SK-N-SH treated with all-trans-retinoic acid at 6 μM for 48 hours (cell line): ENCODE data around the gene SDE2.

Source experiments
- ATAC-seq: fragments of 200-7000 bp; cut with Tn5 transposase; 3 replicates; pipeline ENCODE4 v1.9.1; 2020; ENCODE audit warnings: mild to moderate bottlenecking, moderate library complexity
- BACH2 ChIP-seq: fragments of 250-450 bp; sonication (Bioruptor Pico); IDR thresholded peaks from 2 replicates; pipeline ENCODE4 v1.9.0; 2021; ENCODE audit warnings: mild to moderate bottlenecking, borderline replicate concordance
- CSDC2 ChIP-seq: fragments of 250-450 bp; sonication (Bioruptor Pico); IDR thresholded peaks from 2 replicates; pipeline ENCODE4 v1.5.0; 2020; ENCODE audit warnings: mild to moderate bottlenecking, moderate library complexity
- ESRRG ChIP-seq: fragments of 250-450 bp; sonication (Bioruptor Pico); IDR thresholded peaks from 2 replicates; pipeline ENCODE4 v1.6.1; 2021; ENCODE audit warnings: mild to moderate bottlenecking
- GLIS3 ChIP-seq: fragments of 250-450 bp; sonication (Bioruptor Pico); IDR thresholded peaks from 2 replicates; pipeline ENCODE4 v1.5.0; 2020; ENCODE audit warnings: mild to moderate bottlenecking, moderate library complexity
- ISL1 ChIP-seq: fragments of 250-450 bp; sonication (Bioruptor Pico); IDR thresholded peaks from 2 replicates; pipeline ENCODE4 v2.1.2; 2022; ENCODE audit warnings: mild to moderate bottlenecking, moderate library complexity
- OSR1 ChIP-seq: fragments of 250-450 bp; sonication (Bioruptor Pico); IDR thresholded peaks from 2 replicates; pipeline ENCODE4 v1.8.0; 2022; ENCODE audit warnings: moderate library complexity, mild to moderate bottlenecking, inconsistent platforms
- PPARA ChIP-seq: fragments of 250-450 bp; sonication (Bioruptor Pico); IDR thresholded peaks from 2 replicates; pipeline ENCODE4 v1.5.0; 2020; ENCODE audit warnings: mild to moderate bottlenecking, borderline replicate concordance
- RARB ChIP-seq: fragments of 250-450 bp; sonication (Bioruptor Pico); IDR thresholded peaks from 2 replicates; pipeline ENCODE4 v1.8.0; 2021; ENCODE audit warnings: mild to moderate bottlenecking, moderate library complexity
- SNAI2 ChIP-seq: fragments of 250-450 bp; sonication (Bioruptor Pico); IDR thresholded peaks from 2 replicates; pipeline ENCODE4 v1.5.0; 2020; ENCODE audit warnings: mild to moderate bottlenecking, moderate library complexity
- TCF4 ChIP-seq: fragments of 250-450 bp; sonication (Bioruptor Pico); IDR thresholded peaks from 2 replicates; pipeline ENCODE4 v1.8.0; 2021; ENCODE audit warnings: mild to moderate bottlenecking, moderate library complexity, borderline replicate concordance
- TOX ChIP-seq: fragments of 250-450 bp; sonication (Bioruptor Pico); IDR thresholded peaks from 2 replicates; pipeline ENCODE4 v1.8.0; 2021; ENCODE audit warnings: mild to moderate bottlenecking, moderate library complexity, borderline replicate concordance
- ZC3H10 ChIP-seq: fragments of 250-450 bp; sonication (Bioruptor Pico); IDR thresholded peaks from 2 replicates; pipeline ENCODE4 v1.5.1; 2021; ENCODE audit warnings: mild to moderate bottlenecking, moderate library complexity
- ZFP3 ChIP-seq: fragments of 250-450 bp; sonication (Bioruptor Pico); IDR thresholded peaks from 2 replicates; pipeline ENCODE4 v1.5.0; 2020; ENCODE audit warnings: mild to moderate bottlenecking, moderate library complexity
- ZFP30 ChIP-seq: fragments of 450-650 bp; formaldehyde crosslinking; IDR thresholded peaks from 2 replicates; pipeline ENCODE4 v1.5.0; 2022; ENCODE audit warnings: mild to moderate bottlenecking, moderate library complexity
- ZNF565 ChIP-seq: fragments of 450-650 bp; formaldehyde crosslinking; conservative IDR thresholded peaks from 2 replicates; pipeline ENCODE4 v1.5.0; 2020; ENCODE audit warnings: low read depth, mild to moderate bottlenecking, moderate library complexity
- ZNF8 ChIP-seq: fragments of 450-650 bp; formaldehyde crosslinking; IDR thresholded peaks from 2 replicates; pipeline ENCODE4 v1.5.0; 2020; ENCODE audit warnings: mild to moderate bottlenecking, moderate library complexity
- TF ChIP-seq, protein P1 (sequence below): fragments of 250-450 bp; sonication (Bioruptor Pico); IDR thresholded peaks from 2 replicates; pipeline ENCODE4 v1.5.1; 2020; ENCODE audit warnings: low read depth, mild to moderate bottlenecking, moderate library complexity
- TF ChIP-seq, protein P2 (sequence below): fragments of 250-450 bp; sonication (Bioruptor Pico); IDR thresholded peaks from 2 replicates; pipeline ENCODE4 v1.5.1; 2021; ENCODE audit warnings: mild to moderate bottlenecking, moderate library complexity
- TF ChIP-seq, protein P3 (sequence below): fragments of 250-450 bp; sonication (Bioruptor Pico); IDR thresholded peaks from 2 replicates; pipeline ENCODE4 v1.8.0; 2021; ENCODE audit warnings: low read depth, mild to moderate bottlenecking, moderate library complexity, borderline replicate concordance
- TF ChIP-seq, protein P4 (sequence below): fragments of 250-450 bp; sonication (Bioruptor Pico); IDR thresholded peaks from 2 replicates; pipeline ENCODE4 v1.5.0; 2020; ENCODE audit warnings: mild to moderate bottlenecking, moderate library complexity

The SDE2 gene

DNA sequence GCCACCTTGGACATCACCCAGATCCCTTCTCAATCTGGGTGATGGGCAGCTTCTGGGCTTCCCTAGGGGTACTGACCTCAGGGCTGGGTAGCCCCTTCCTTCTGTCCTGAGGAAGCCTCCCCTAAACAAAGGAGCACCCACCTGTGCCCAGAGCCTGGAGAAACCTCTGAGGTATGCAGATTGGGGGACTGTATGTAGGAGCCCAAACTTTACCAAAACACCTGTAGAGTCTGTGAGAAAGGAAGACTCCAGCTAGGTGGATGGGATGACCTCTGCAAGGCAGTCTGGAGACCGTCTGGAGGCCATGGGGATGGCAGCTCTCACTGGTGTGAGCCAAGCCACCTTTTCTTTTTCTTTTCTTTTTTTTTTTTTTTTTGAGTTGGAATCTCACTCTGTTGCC, 44.4 kb downstream of the SDE2 start:
- no peak for ATAC-seq

DNA sequence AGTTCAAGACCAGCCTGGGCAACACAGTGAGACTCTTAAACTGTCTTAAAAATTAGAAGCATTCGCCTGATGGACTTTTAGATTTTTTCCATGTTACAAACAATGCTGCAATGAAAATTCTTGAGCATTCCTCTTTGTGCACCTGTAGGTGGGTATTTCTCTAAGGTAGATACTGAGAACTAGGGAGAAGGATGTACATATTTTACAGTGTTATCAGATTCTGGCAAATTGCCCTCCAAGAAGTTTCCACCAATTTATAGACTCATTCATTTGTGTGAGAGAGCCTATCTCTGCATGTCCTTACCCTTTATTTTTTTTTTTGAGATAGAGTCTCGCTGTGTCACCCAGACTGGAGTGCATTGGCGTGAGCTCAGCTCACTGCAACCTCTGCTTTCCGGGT, 45.8 kb downstream of the SDE2 start:
- TF ChIP-seq, protein P1, sequence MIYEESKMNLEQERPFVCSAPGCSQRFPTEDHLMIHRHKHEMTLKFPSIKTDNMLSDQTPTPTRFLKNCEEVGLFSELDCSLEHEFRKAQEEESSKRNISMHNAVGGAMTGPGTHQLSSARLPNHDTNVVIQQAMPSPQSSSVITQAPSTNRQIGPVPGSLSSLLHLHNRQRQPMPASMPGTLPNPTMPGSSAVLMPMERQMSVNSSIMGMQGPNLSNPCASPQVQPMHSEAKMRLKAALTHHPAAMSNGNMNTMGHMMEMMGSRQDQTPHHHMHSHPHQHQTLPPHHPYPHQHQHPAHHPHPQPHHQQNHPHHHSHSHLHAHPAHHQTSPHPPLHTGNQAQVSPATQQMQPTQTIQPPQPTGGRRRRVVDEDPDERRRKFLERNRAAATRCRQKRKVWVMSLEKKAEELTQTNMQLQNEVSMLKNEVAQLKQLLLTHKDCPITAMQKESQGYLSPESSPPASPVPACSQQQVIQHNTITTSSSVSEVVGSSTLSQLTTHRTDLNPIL (CRISPR knock-in tag): no peak
- TF ChIP-seq TOX (no peak), OSR1 (CRISPR knock-in tag) (no peak), PPARA (no peak), CSDC2 (no peak), ZC3H10 (CRISPR knock-in tag) (no peak), BACH2 (CRISPR knock-in tag) (no peak), ESRRG (no peak)
- no peak for ATAC-seq

More for the DNA sequence above, 44.4 kb downstream of the SDE2 start:
- no peak for TF ChIP-seq RARB (CRISPR knock-in tag)
- TF ChIP-seq, protein P2, sequence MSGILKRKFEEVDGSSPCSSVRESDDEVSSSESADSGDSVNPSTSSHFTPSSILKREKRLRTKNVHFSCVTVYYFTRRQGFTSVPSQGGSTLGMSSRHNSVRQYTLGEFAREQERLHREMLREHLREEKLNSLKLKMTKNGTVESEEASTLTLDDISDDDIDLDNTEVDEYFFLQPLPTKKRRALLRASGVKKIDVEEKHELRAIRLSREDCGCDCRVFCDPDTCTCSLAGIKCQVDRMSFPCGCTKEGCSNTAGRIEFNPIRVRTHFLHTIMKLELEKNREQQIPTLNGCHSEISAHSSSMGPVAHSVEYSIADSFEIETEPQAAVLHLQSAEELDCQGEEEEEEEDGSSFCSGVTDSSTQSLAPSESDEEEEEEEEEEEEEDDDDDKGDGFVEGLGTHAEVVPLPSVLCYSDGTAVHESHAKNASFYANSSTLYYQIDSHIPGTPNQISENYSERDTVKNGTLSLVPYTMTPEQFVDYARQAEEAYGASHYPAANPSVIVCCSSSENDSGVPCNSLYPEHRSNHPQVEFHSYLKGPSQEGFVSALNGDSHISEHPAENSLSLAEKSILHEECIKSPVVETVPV (CRISPR knock-in tag): no peak
- TF ChIP-seq, all 23 proteins: peak for 0

DNA sequence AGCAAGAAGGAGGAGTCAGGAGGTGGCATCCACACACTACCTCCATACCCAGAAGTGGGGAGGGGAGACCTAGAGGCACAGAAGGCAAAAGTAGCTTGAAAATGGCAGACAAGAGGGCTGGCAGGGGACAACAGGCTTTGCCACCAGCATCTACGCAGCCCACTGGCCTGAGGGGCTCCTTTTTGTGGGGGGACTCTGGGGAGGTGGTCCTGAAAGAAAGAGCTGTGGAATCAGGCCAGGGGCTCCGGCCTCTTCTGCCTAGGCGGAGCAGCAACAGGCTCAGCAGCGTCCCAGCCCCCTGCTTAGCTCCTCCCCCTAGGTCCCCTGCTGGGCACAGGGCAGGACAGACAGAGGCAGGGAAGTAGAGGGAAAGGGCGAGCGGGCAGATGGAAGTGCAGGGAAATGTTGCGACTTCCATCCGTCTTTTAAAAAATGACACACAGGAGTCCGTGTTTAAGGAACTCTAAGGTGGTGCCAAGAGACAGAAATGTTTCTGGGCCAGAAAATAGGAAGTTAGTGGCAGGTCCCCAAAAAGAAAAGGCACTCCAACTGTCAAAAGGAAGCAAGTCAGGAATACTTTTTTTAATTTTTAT, 48.1 kb downstream of the SDE2 start:
- TF ChIP-seq TCF4 (CRISPR knock-in tag): no peak
- TF ChIP-seq ISL1 (CRISPR knock-in tag): no peak
- no peak for TF ChIP-seq ZFP3 (CRISPR knock-in tag)
- TF ChIP-seq PPARA: no peak
- TF ChIP-seq, protein P2 (CRISPR knock-in tag): no peak
- TF ChIP-seq, protein P3, sequence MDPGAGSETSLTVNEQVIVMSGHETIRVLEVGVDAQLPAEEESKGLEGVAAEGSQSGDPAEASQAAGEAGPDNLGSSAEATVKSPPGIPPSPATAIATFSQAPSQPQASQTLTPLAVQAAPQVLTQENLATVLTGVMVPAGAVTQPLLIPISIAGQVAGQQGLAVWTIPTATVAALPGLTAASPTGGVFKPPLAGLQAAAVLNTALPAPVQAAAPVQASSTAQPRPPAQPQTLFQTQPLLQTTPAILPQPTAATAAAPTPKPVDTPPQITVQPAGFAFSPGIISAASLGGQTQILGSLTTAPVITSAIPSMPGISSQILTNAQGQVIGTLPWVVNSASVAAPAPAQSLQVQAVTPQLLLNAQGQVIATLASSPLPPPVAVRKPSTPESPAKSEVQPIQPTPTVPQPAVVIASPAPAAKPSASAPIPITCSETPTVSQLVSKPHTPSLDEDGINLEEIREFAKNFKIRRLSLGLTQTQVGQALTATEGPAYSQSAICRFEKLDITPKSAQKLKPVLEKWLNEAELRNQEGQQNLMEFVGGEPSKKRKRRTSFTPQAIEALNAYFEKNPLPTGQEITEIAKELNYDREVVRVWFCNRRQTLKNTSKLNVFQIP (CRISPR knock-in tag): no peak
- TF ChIP-seq SNAI2 (CRISPR knock-in tag): no peak
- TF ChIP-seq, protein P4, sequence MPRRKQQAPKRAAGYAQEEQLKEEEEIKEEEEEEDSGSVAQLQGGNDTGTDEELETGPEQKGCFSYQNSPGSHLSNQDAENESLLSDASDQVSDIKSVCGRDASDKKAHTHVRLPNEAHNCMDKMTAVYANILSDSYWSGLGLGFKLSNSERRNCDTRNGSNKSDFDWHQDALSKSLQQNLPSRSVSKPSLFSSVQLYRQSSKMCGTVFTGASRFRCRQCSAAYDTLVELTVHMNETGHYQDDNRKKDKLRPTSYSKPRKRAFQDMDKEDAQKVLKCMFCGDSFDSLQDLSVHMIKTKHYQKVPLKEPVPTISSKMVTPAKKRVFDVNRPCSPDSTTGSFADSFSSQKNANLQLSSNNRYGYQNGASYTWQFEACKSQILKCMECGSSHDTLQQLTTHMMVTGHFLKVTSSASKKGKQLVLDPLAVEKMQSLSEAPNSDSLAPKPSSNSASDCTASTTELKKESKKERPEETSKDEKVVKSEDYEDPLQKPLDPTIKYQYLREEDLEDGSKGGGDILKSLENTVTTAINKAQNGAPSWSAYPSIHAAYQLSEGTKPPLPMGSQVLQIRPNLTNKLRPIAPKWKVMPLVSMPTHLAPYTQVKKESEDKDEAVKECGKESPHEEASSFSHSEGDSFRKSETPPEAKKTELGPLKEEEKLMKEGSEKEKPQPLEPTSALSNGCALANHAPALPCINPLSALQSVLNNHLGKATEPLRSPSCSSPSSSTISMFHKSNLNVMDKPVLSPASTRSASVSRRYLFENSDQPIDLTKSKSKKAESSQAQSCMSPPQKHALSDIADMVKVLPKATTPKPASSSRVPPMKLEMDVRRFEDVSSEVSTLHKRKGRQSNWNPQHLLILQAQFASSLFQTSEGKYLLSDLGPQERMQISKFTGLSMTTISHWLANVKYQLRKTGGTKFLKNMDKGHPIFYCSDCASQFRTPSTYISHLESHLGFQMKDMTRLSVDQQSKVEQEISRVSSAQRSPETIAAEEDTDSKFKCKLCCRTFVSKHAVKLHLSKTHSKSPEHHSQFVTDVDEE (CRISPR knock-in tag): no peak
- no peak for TF ChIP-seq TOX
- no peak for TF ChIP-seq ESRRG
- no peak for TF ChIP-seq ZFP30 (CRISPR knock-in tag)
- no peak for TF ChIP-seq ZNF8
- TF ChIP-seq, protein P1 (CRISPR knock-in tag): no peak
- TF ChIP-seq OSR1 (CRISPR knock-in tag): no peak
- TF ChIP-seq ZNF565 (CRISPR knock-in tag): no peak
- TF ChIP-seq ZC3H10 (CRISPR knock-in tag): no peak
- TF ChIP-seq GLIS3: no peak
- 0 out of 3 replicates have a peak, but pooled peaks have one; percentile 24 for ATAC-seq
